ENCODE results near the gene PRUNE2. TPM values are rescaled to one million over a fixed set of nuclear protein-coding genes. Genes with fewer than 3 reads are reported as not detected.

PRUNE2 gene
- total RNA-seq, 1 donor from 2014 or later = 10.2 TPM

DNA sequence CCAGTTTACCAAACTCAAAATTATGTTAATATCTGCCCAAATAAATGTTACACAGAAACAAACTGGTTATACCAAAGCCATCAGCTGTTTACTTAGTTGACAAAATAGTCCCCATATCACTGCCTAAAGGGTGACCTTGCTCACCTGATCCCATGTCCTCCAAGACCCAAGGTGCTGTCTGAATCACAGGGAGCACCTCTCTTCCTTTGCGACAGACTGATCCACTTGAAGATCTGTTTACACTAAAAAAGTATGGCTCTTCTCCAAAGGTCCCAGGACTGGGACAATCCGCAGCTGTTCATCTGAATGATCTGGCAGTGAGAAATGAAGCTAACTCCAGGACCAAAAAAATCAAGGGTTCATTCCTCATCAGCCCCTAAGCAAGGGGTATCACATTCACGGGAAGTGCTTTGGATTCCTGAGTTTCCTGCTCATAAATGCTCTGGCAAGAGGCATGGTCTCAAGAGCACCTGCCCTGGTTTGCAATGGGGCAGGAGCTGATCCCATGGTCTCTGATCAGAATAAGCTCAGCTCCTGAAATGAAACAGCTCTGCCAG, 5.0 kb downstream of the PRUNE2 start:
- DNase-seq (ENCODE audit: low spot score in 2 of 2) = no peak
- FAIRE-seq = no peak

DNA sequence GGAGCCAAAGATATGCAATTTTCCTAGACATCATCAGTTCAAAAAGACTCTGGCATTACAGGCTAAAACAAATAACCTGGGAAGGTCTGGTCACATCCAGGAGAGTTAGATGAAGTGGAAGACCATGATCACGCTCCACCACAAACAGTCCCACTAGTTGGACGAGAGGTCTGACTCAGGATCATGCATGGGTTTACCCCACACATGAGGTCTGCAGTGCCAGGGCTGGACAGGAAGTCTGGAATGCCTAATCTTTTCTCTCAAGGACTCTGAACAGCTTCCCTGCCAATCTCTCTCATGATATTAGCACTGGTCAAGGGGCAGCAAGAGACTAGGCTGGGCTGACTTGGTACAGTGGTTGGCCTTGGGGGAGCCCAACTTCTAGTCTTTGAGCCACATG, 7.1 kb downstream of the PRUNE2 start:
- DNase-seq (ENCODE audit: low spot score in 2 of 2) (no peak), FAIRE-seq (no peak)

DNA sequence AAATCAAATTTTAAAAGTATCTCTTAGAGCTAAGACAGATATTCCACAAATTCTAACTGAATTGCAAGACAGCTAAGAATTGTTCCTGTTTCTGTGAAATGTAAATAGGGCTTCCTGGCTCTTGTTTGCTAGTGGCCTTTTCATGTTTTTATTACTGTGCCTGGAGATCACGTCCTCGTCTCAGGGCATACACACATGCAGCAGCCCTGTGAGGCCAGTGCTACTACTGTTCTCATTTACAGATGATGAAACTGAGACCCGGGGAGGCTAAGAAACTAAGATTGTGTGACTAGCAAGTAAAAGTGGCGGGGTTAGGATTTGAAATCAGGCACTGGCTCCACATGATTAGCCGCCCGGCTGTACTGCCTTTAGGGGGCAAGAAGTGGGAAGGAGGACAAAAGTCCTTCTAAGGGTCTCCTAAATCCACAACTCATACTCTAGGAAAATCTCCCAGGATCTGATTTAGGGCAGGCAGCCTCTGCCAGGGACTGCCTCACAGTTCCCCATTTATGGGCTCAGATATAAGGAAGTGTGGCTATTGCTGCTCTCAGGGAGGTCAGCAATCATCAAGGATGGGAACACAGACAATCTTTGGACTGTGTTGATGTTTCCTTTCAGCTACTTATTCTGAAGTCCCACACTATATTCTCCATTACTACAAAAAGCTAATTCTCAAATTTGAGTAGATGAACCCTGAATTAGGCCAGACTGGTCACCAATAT, 7.9 kb downstream of the PRUNE2 start:
- DNase-seq (ENCODE audit: low spot score in 2 of 2) (no peak), FAIRE-seq (no peak)

GRCh38 chr9:76896035-76896434, 9.9 kb downstream of the PRUNE2 start:
- no peak for DNase-seq (ENCODE audit: low spot score in 2 of 2)
- no peak for FAIRE-seq

GRCh38 chr9:76895186-76895585, 10.7 kb downstream of the PRUNE2 start:
- no peak for FAIRE-seq
- DNase-seq (ENCODE audit: low spot score in 2 of 2) = no peak

GRCh38 chr9:76894198-76894597, 11.7 kb downstream of the PRUNE2 start:
- DNase-seq (ENCODE audit: low spot score in 2 of 2) (no peak), FAIRE-seq (no peak)

DNA sequence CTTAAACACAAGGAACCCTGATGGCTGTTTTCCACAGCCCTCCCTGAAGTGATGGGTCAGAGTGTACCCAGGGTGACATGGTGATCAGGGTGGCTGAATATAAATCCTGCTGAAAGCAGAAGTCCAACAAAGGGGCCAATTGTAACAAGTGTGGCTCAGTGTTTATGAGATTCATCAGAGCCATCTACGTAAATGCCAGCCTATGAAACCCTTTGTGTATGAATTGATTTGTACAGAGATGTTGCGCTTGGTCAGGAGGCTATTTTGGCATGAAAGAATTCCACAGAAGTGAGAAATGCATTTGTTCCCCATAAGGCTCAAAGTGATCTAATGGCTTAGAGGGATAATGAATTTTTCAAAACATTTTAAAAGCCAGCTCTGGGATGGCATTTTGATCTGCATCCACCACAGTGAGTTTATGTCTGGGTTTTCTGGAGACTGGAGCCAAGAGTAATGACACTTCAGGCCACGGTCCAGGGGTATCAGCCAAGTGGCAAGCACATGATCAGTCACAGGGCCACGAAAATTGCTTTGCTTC, 12.4 kb downstream of the PRUNE2 start:
- FAIRE-seq = no peak
- DNase-seq (ENCODE audit: low spot score in 2 of 2) = no peak

DNA sequence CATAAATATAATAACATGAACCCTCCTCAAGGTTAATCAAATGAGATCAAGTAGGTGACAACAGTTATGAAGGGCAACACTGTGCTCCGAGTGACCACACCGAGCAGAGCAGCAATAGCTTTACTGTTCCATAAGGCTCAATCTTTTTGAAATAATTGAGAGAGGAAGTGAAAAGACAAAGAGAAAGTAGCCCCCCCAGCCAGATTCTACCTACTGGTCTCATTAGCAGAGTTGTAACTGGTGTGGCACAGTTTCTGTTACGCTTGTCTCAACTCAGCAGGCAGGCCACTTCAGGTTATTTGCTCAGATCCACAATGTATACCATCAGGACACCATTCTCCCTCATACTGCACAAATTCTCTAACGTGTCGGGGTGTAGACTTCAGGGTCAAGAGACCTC, 14.0 kb downstream of the PRUNE2 start:
- no peak for DNase-seq (ENCODE audit: low spot score in 2 of 2)
- FAIRE-seq = no peak

DNA sequence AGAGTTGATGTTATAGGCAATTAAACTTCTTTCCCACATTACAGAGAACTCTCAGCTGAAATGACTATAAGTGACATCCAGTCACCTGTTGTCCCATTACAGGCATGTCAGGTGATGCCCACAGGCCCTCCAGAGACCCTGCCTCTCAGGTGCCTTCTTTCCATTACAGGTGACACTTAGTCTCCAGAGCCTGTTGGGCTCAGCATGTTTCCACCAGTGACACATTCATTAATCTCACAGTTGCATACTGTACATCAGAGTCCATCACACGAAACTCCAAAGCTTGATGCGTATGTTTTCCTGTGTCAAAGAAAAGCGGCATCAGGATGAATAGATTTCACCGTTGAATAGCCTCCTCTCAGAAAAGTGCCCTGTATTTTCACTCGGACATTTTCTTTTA, 14.6 kb downstream of the PRUNE2 start:
- DNase-seq (ENCODE audit: low spot score in 2 of 2) (no peak), FAIRE-seq (no peak)

- DNase-seq (ENCODE audit: low spot score in 2 of 2) (no peak), FAIRE-seq (no peak)
Measured at GRCh38 chr9:76887951-76888350, 18.0 kb downstream of the PRUNE2 start.

DNA sequence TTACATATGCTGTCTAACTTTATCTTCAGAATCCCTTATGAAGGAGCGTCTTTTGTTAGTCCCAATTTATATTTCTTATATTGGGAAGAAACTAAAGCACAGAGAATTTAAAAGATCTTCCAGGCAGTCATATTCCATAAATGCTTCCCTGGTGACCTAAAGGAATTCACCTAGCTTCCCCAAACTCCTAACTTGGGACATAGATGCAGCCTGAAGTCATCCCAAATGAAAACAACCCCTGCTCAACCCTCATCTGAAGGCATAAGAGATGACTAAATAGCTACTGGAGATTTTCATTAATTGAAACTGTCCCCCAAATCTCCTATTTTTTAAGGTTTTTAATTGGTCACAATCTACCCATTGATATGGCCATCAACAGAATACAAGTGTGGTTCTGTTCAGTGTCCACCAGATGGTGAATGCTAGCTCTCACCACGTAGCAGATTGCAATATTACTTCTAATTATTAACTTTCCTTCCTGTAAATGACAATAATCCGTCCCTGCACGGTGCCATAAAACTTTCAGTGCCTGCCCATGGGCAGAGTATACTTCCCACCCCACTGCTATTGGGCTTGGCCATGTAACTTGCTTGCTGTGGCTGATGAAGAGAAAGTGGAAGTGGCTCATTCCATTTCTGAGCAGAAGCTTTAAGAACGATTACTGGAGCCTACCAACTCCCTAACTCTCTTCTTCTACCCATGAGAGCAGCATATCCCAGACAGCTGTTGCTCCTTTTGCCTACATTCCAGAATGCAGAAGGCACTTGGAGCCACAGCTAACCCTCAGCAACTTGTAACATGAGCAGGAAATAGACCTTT, 18.7 kb downstream of the PRUNE2 start:
- FAIRE-seq = no peak
- DNase-seq (ENCODE audit: low spot score in 2 of 2) = no peak

DNA sequence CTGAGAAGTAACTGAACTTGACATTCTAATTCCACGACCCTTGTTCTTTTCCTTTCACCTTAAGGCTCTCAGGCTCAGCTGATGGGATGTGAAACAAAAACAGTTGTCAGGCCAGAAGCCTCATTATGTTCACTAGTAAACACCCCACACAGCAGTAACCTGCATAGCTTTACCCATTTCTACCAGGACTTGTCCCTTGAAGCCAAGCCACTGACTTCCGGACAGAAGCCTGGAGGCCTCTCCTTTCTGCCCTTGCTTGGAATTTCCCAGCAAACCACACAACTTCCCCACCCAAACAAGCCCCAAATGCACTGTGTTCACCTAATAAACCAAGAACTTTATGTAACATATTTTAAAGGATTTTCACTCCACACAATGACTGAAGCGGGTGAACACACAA, 19.6 kb downstream of the PRUNE2 start:
- DNase-seq (ENCODE audit: low spot score in 2 of 2) = no peak
- FAIRE-seq = no peak

GRCh38 chr9:76884823-76885222, 21.1 kb downstream of the PRUNE2 start:
- FAIRE-seq (no peak), DNase-seq (ENCODE audit: low spot score in 2 of 2) (no peak)

DNA sequence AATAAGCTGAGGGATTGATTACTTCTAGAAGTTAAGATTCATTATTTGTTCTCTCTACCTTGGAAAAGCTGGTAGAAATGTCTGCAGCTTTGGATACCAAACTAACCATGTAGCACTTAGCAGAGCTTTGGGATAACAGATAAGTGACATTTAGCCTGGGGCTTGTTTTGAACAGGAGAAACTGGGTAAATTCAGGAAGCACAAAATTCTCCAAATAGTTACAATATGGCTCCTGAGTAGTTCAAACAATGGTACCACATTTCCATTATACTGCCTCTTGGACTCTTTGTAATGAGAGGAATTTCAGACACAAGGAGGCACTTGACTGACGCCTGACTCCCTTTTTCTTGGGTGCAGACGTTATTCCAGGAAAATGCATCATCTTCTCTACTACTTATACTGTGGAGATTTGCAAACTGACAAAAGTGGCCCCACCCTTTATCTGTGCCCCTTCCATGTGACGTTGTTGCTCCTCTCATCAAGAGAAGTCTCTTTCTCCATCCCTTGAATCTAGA, 22.5 kb downstream of the PRUNE2 start:
- no peak for DNase-seq (ENCODE audit: low spot score in 2 of 2)
- no peak for FAIRE-seq

DNA sequence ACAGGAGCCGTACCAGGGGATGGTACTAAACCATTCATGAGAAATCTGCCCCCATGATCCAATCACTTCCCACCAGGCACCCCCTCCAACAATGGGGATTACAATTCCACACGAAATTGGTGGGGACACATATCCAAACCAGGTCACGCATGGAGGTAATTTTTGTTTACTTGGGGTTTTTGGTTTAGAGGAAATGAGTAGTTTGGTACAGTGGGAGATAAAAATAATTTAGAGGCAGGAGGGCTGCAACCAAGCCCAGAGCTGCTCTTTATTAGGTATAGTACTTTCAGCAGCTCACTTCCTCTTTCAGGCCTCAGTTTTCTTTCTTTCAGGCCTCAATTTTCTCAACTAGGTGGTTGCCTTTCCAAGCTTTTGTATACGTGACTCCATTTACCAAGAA, 23.2 kb downstream of the PRUNE2 start:
- DNase-seq (ENCODE audit: low spot score in 2 of 2) (no peak), FAIRE-seq (no peak)

GRCh38 chr9:76880210-76880609, 25.7 kb downstream of the PRUNE2 start:
- FAIRE-seq (no peak), DNase-seq (ENCODE audit: low spot score in 2 of 2) (no peak)

DNA sequence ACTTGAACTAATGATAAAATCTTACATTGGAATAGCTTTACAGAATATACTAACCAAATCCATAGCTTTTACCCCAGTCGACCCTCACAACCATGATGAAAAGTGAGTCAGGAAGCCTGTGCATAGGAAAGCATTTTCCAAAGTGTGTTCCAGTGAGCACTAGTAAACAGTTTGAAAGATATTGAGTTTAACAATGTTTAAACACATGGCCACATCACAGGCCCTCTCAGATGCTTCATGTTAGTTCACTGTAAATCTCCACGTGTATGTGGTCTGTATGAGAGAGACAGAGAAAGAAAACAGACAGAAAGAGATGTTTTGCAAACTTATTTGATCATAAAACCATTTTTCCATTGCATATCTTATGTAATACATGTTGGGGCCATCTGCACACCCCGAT, 27.0 kb downstream of the PRUNE2 start:
- FAIRE-seq (no peak), DNase-seq (ENCODE audit: low spot score in 2 of 2) (no peak)

DNA sequence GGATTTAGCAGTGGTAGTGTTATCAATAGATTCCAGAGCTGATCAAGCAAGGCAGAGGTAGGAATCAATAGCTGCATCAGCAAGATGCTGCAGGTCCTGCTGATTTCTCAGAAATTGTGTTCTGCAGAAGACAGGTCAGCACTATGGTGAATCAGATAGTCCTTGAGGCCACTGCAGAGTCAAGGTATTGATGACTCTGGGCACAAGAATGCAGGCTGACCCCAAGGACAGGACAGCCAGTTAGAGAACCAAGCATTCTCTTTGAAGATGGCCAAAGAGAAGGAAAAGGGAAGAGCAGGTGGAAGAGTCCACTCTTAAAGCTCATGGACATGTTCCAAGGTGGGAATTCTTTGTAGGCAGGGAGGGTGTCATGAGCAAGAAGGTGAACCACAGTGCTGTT, 28.0 kb downstream of the PRUNE2 start:
- FAIRE-seq (no peak), DNase-seq (ENCODE audit: low spot score in 2 of 2) (no peak)

DNA sequence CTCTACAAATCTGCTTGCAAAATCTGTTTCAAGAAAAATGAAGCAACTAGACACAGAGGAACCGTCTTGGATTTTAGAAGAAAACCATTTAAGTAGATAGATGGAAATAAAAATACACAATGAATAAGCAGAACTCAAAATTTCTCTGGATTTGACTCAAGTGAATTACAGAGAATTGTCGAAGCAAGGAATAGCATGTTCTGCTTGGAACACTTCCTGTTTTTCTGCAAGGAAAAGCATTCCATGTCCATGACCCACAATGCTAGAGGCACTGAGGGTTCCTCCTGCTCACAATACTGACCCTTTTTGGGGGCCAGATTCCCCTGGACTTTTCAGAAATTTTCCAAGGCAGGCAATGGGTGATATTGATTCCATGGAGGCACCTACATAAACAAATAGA, 29.8 kb downstream of the PRUNE2 start:
- FAIRE-seq (no peak), DNase-seq (ENCODE audit: low spot score in 2 of 2) (no peak)

DNA sequence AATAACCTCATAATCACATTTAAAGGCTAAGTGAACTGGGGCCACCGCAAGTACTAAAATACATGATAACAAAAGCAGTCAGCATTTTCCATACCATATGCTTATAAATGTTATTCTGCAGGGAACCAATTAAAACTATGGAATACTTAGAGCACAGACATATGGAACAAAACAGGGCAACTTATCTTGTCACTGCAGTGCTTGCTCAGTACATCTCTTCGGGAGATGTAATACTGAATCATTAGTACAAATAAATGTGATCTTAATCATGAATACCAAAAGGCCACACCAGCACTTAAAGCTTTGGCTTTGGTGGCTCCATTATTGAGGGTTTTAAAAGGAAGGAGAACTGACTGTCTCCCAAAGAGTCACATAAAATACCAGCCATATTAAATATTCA, 32.1 kb downstream of the PRUNE2 start:
- FAIRE-seq = no peak
- DNase-seq (ENCODE audit: low spot score in 2 of 2) = no peak

DNA sequence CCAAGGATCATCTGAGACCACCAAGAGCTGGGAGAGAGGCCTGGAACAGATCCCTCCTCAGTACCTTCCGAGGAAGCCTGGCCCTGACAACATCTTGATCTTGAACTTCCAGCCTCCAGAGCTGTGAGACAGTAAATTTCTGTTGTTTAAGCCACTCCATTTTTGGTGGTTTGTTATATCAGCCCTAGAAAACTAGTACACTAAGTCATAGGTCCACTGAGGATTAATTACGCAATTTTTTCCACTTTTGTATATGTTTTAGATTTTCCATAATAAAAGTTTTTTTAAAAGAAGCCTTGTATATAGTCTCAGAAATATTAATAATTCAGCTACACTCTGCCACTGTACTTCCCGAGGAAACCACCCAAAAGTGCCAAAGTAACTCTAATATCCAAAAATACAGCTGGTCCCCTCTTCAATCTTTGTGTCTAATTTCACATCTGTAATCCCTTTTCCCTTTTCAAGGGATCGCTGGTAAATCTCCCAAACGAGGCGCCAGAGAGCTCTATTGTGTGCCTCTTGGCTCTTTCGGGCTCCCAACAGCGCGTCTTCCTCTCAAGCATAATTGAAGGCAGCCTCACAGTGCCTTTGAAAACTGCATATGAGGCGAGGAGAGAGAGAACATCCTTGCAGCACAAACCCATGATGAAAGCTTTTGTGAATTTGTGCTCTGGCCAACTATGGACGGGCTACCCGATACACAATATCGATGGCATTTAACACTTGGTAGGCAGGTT, 32.7 kb downstream of the PRUNE2 start:
- FAIRE-seq (no peak), DNase-seq (ENCODE audit: low spot score in 2 of 2) (no peak)

All from frontal cortex (tissue), 4 donors.